K562 (cell line): ENCODE measurements around the gene SACM1L. TPM values are rescaled to one million over a fixed set of nuclear protein-coding genes. Genes with fewer than 3 reads are reported as not detected.

Source experiments
- ATAC-seq: fragments of 200-7000 bp; cut with Tn5 transposase; 3 replicates; pipeline ENCODE4 v1.9.1; 2020; ENCODE audit warnings: moderate library complexity
- BruUV-seq: library from RNA; stranded (reverse); fragments of 400-500 nt; replicated peaks from 2 replicates; lab custom pipeline; 2021; lab: Mats Ljungman, UMichigan
- CTCF ChIA-PET: fragments of 300-600 bp; formaldehyde crosslinking; extraction: SDS; loops from one replicate; lab custom pipeline; 2021; ENCODE audit warnings: low intra/inter-chr PET ratio; lab: Yijun Ruan, JAX
- POLR2A ChIA-PET: fragments of 300-600, 350-650 bp; sonication (Branson Sonifier 250); formaldehyde crosslinking; extraction: SDS; loops from one replicate; lab custom pipeline; 2021; ENCODE audit warnings: antibody characterized with exemption, inconsistent platforms; lab: Yijun Ruan, JAX
- DNase-seq, 4 experiments: peaks; one replicate each; pipeline versions ENCODE4 v3.0.0 to v3.0.0-alpha.2; 2011 to 2018; ENCODE audit warnings: low spot score in 3 of 4, mixed read lengths in 3 of 4; ENCODE audit errors: extremely low read depth in 1 of 4
- FAIRE-seq: peaks from 2 replicates; lab custom pipeline; 2011; peaks lifted over from hg19 to GRCh38; lab: Jason Lieb, UNC
- H2AFZ ChIP-seq: 2 replicates; pipeline ENCODE4 v1.6.0; 2011; ENCODE audit warnings: low read depth, low read length, control low read depth, inconsistent platforms
- H3K27ac ChIP-seq: fragments of 200-600 bp; 3 replicates; pipeline ENCODE4 v1.8.0; 2011; ENCODE audit warnings: low read depth, mild to moderate bottlenecking, control low read depth, inconsistent platforms, low read length, moderate library complexity, mixed read lengths; ENCODE audit errors: extremely low read depth
- H3K27me3 ChIP-seq, 2 experiments: fragments of 300-600 bp in 1 of 2; 2 replicates in 1 of 2; 3 replicates in 1 of 2; pipeline versions ENCODE4 v1.6.0 to v1.8.0; 2011; ENCODE audit warnings: inconsistent platforms in 2 of 2, low read length in 2 of 2, mild to moderate bottlenecking in 1 of 2, mixed read lengths in 1 of 2, moderate library complexity in 1 of 2; ENCODE audit not compliant: control insufficient read depth in 2 of 2, insufficient read depth in 2 of 2
- H3K36me3 ChIP-seq: fragments of 300-600 bp; 3 replicates; pipeline ENCODE4 v1.8.0; 2011; ENCODE audit warnings: mild to moderate bottlenecking, low read length, inconsistent platforms; ENCODE audit not compliant: control insufficient read depth, insufficient read depth
- H3K4me1 ChIP-seq, 2 experiments: fragments of 200-600 bp in 1 of 2; replicated peaks in 1 of 2; 2 replicates in 1 of 2; 3 replicates in 1 of 2; pipeline versions ENCODE4 v1.5.1 to v1.8.0; 2011; ENCODE audit warnings: inconsistent platforms in 2 of 2, low read length in 2 of 2, mild to moderate bottlenecking in 1 of 2, mixed read lengths in 1 of 2, moderate library complexity in 1 of 2; ENCODE audit not compliant: control insufficient read depth in 2 of 2, insufficient read depth in 2 of 2
- H3K4me2 ChIP-seq: 2 replicates; pipeline ENCODE4 v1.6.1; 2011; ENCODE audit warnings: low read length, control low read depth, inconsistent platforms, mixed read lengths; ENCODE audit not compliant: insufficient read depth
- H3K4me3 ChIP-seq: fragments of 200-600 bp; sonication (generic), shearing (Covaris generic); 2 replicates; pipeline ENCODE4 v1.5.1; 2016; ENCODE audit warnings: control low read depth, inconsistent platforms
- H3K79me2 ChIP-seq: fragments of 200-600 bp; 3 replicates; pipeline ENCODE4 v1.8.0; 2011; ENCODE audit warnings: low read length, inconsistent platforms; ENCODE audit not compliant: control insufficient read depth, insufficient read depth
- H3K9ac ChIP-seq, 2 experiments: 2 replicates each; pipeline versions ENCODE4 v1.6.0 to v1.6.1; 2011; ENCODE audit warnings: low read depth in 2 of 2, low read length in 2 of 2, control low read depth in 1 of 2, inconsistent platforms in 1 of 2, mild to moderate bottlenecking in 1 of 2, mixed read lengths in 1 of 2; ENCODE audit not compliant: insufficient read depth in 1 of 2
- H3K9me1 ChIP-seq: one replicate; pipeline ENCODE4 v1.6.0; 2011; ENCODE audit warnings: inconsistent platforms, mild to moderate bottlenecking, low read length, moderate library complexity; ENCODE audit not compliant: control insufficient read depth, insufficient read depth
- H3K9me3 ChIP-seq: replicated peaks from 2 replicates; pipeline ENCODE4 v1.5.1; 2011; ENCODE audit warnings: low read depth, low read length, inconsistent platforms; ENCODE audit not compliant: control insufficient read depth, insufficient read depth
- H4K20me1 ChIP-seq: replicated peaks from 2 replicates; pipeline ENCODE4 v1.6.1; 2011; ENCODE audit warnings: low read length, inconsistent platforms, mixed read lengths; ENCODE audit not compliant: control insufficient read depth, insufficient read depth
- E2F1 ChIP-seq: sonication (generic); formaldehyde crosslinking; IDR thresholded peaks from 2 replicates; pipeline ENCODE4 v1.8.1; 2023; ENCODE audit warnings: mild to moderate bottlenecking, missing genetic modification reagents, moderate library complexity
- GABPA ChIP-seq: fragments of 200-800 bp; sonication (Bioruptor generic); conservative IDR thresholded peaks from 2 replicates; pipeline ENCODE4 v1.6.1; 2016; ENCODE audit warnings: low read depth, missing genetic modification characterization, missing compliant biosample characterization
- KAT7 ChIP-seq: sonication (generic); formaldehyde crosslinking; IDR thresholded peaks from 2 replicates; pipeline ENCODE4 v1.8.0; 2022; ENCODE audit warnings: missing genetic modification reagents, mild to moderate bottlenecking, borderline replicate concordance
- RBM25 ChIP-seq: fragments of 200-400 bp; formaldehyde crosslinking; IDR thresholded peaks from 2 replicates; pipeline ENCODE4 v1.6.1; 2018; ENCODE audit warnings: low read length, low read depth, moderate library complexity; ENCODE audit not compliant: severe bottlenecking
- SMARCA5 ChIP-seq: fragments of 450-650 bp; IDR thresholded peaks from 2 replicates; pipeline ENCODE4 v1.6.1; 2016
- TRIM24 ChIP-seq, 2 experiments: fragments of 450-650 bp; IDR thresholded peaks; 2 replicates each; pipeline ENCODE4 v1.6.1; 2016
- ZNF764 ChIP-seq: fragments of 250-450 bp; sonication (Bioruptor Pico); IDR thresholded peaks from 2 replicates; pipeline ENCODE4 v1.4.0; 2020; ENCODE audit warnings: low read depth, mild to moderate bottlenecking, moderate library complexity
- WGBS: fragments of 100-300 bp; shearing (Covaris generic); methylation state at CpG from one replicate; pipeline ENCODE4 v1.1.6; 2016; ENCODE audit warnings: low coverage, mixed read lengths; ENCODE audit not compliant: insufficient coverage; ENCODE audit errors: missing lambda C conversion rate; 5-methylcytosine and 5-hydroxymethylcytosine counted together
- in situ Hi-C: fragments of 300-500 bp; cut with MboI; formaldehyde crosslinking; loops from 4 replicates; pipeline ENCODE4 v1.15.0; 2018; ENCODE audit warnings: inconsistent platforms, mixed read lengths
- intact Hi-C: fragments of 100-400 bp; cut with micrococcal nuclease; formaldehyde crosslinking; loops from 2 replicates; pipeline ENCODE4 v1.14.2; 2022
- polyA plus RNA-seq, 8 experiments: library from polyadenylated mRNA; depleted of rRNA in 4 of 8; stranded (reverse) in 5 of 8; unstranded in 3 of 8; fragments of >200 nt; fragmentation: Nextera tagmentation in 2 of 8; fragmentation: Illumina TruSeq in 1 of 8; extraction: Ambion mirVana in 2 of 8; extraction: Trizol in 1 of 8; gene quantifications; 2 replicates each; pipeline versions ENCODE4 v1.2.1 to v1.2.3, GENCODE V29; 2011 to 2014; ENCODE audit warnings: inconsistent platforms in 1 of 8, missing spikeins in 1 of 8
- total RNA-seq, 7 experiments: library from RNA; depleted of rRNA in 6 of 7; stranded (reverse); fragments of >200 nt in 6 of 7; fragmentation: Illumina TruSeq in 2 of 7; extraction: Trizol in 2 of 7; gene quantifications; 2 replicates each; pipeline versions ENCODE4 v1.2.1 to v1.2.3, GENCODE V29; 2011 to 2021; ENCODE audit warnings: low replicate concordance in 1 of 7

Gene SACM1L
- total and polyA plus RNA-seq, 9 of the 15 experiments (the other 6 are each of a cell fraction or from before 2014, with no cell fraction given), result 25.7 to 67.2 (median 40.3) TPM

- no TSS peak for BruUV-seq
- ATAC-seq, result no peak
- no peak overlapping the region for H2AFZ ChIP-seq
- H3K9me3 ChIP-seq, result no peaks in the 10 kb centered on the region
- no peaks in the 10 kb centered on the region for H3K9me1 ChIP-seq
- DNase-seq, result no peak
- 90% methylated on average over 2 of the region's 2 CpGs for WGBS
- CTCF ChIA-PET, result no interaction called here
- H3K4me2 ChIP-seq, result no peak overlapping the region; the same call in 1 of the 2 replicates
- peaks cover 4% of the 10 kb centered on the region; the same call in 1 of the 2 replicates for H4K20me1 ChIP-seq
- peaks cover 8 to 22% of the 10 kb centered on the region in 2 experiments; a peak in 3 of 5 replicates for H3K4me1 ChIP-seq
- no peak overlapping the region for H3K9ac ChIP-seq
- in situ Hi-C loops, result no loop called here
- TF ChIP-seq KAT7 (CRISPR knock-in tag), result no peak
- TF ChIP-seq GABPA (tag), result no peak
- TF ChIP-seq ZNF764 (CRISPR knock-in tag), result no peak
- TF ChIP-seq TRIM24 (IDR thresholded peaks at IDR 0.05), result no peak
- TF ChIP-seq RBM25, result peak; percentile 18
- TF ChIP-seq SMARCA5, result 0 out of 2 replicates have a peak, but pooled peaks have one; percentile 22
- TF ChIP-seq E2F1 (CRISPR knock-in tag), result no peak
- TF ChIP-seq, all 486 proteins: peak for 2
- Histone ChIP-seq H3K4me3 (no peak overlapping the region), H3K27me3 (no peaks in the 10 kb centered on the region), H3K27ac (no peak overlapping the region), H3K79me2 (peaks cover 76% of the 10 kb centered on the region), H3K36me3 (peaks cover 49% of the 10 kb centered on the region)
- intact Hi-C loops, result no loop called here
- POLR2A ChIA-PET, result no interaction called here
- no peak for FAIRE-seq
These were observed 2.6 kb downstream of the SACM1L start for GRCh38 chr3:45691842-45692241.
